Large intestine (tissue), 3 donors: ENCODE data around the gene PCDH8. TPM values are rescaled to one million over a fixed set of nuclear protein-coding genes. Genes with fewer than 3 reads are reported as not detected.

Source experiments
- DNase-seq, 2 donors: peaks; one replicate each; pipeline versions ENCODE4 v3.0.0 to v3.0.0-alpha.2; 2013
- H3K27ac ChIP-seq: one replicate; pipeline ENCODE4 v1.5.1; 2013; ENCODE audit warnings: low read length
- H3K27me3 ChIP-seq: 2 replicates; pipeline ENCODE4 v1.6.1; 2013; ENCODE audit warnings: low read length; ENCODE audit not compliant: control insufficient read depth, insufficient read depth
- H3K36me3 ChIP-seq: 2 replicates; pipeline ENCODE4 v1.6.1; 2013; ENCODE audit warnings: low read length; ENCODE audit not compliant: control insufficient read depth, insufficient read depth
- H3K4me1 ChIP-seq: one replicate; pipeline ENCODE4 v1.6.1; 2013; ENCODE audit warnings: low read length; ENCODE audit not compliant: control insufficient read depth, insufficient read depth
- H3K4me3 ChIP-seq: one replicate; pipeline ENCODE4 v1.5.1; 2013; ENCODE audit warnings: low read length
- H3K9me3 ChIP-seq: one replicate; pipeline ENCODE4 v1.6.1; 2013; ENCODE audit warnings: mild to moderate bottlenecking, low read depth, low read length, moderate library complexity; ENCODE audit not compliant: control insufficient read depth
- WGBS: methylation state at CpG from one replicate; pipeline ENCODE4 v1.1.5; 2013; ENCODE audit warnings: low lambda C conversion rate; ENCODE audit not compliant: insufficient coverage; 5-methylcytosine and 5-hydroxymethylcytosine counted together
- polyA plus RNA-seq: library from polyadenylated mRNA; unstranded; fragments of 120-200 nt; gene quantifications from one replicate; pipeline ENCODE4 v1.2.1, GENCODE V29; 2013

PCDH8 gene
- polyA plus RNA-seq, 1 donor = 2.3 TPM

DNA sequence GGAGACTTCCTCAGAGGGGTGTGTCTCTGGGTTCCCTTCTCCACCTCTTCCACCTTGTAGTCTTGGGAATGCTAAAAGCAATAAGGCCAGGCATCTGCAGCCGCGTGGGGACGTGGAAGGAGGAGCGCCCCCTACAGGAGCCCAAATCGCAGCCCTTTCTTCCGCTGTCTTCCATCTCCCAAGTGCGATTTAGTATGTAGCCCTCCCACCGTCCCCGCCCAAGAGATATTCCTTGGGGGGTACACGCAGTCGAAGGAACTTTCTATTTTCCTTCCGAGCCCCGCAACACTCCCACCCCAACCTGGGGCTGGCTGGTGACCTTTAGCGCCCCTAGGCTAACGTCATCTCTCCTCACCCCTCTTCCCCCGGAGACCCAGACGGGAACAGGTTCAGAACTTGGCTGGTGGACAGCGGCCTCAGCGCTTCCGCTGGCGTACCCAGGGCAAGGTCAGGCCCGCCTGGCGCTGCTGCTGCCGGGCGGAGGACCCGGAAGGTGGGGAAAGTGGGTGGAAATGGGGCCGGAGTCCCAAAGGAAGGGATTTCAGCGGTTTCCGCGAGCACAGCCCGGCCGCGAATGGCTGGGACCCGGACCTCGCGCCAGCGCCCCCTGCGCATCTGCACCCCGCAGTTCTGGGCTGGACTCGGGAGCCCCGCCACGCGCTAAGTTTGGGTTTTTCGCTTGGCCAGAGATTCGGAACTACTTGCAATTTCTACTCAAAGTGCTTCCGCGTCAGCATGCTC lies 2.1 kb upstream of the PCDH8 start:
- Histone ChIP-seq H3K9me3 (peaks cover 30% of the 10 kb centered on the region), H3K27ac (peak overlapping the region; percentile 24), H3K27me3 (peaks cover 72% of the 10 kb centered on the region), H3K4me1 (peaks cover 3% of the 10 kb centered on the region), H3K36me3 (no peaks in the 10 kb centered on the region), H3K4me3 (peak overlapping the region; percentile 57)
- WGBS = 0% methylated on average over 1 of the region's 47 CpGs
- peak; percentile 48 to 65 for DNase-seq

DNA sequence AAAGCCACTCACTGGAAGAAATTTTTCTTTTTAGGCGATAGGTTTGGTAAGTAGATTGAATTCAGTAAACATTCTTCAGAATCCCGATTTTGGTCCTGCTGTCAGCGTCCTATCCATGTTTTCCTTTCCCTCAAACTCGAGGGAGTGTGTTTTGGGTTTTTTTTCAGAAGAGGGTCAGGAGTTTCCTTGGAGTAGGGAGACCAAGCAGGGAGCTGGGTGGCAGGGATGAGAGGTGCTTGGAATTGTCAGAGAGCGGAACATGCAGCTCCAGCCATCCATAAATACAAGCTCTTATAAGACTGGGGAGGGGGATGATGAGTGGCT lies 1.6 kb upstream of the PCDH8 start:
- Histone ChIP-seq H3K4me1 (peaks cover 3% of the 10 kb centered on the region), H3K36me3 (no peaks in the 10 kb centered on the region), H3K4me3 (no peak overlapping the region), H3K9me3 (peaks cover 30% of the 10 kb centered on the region), H3K27me3 (peaks cover 77% of the 10 kb centered on the region), H3K27ac (no peak overlapping the region)
- no CpG with 5 or more reads among the region's 5 CpGs for WGBS
- DNase-seq = no peak

DNA sequence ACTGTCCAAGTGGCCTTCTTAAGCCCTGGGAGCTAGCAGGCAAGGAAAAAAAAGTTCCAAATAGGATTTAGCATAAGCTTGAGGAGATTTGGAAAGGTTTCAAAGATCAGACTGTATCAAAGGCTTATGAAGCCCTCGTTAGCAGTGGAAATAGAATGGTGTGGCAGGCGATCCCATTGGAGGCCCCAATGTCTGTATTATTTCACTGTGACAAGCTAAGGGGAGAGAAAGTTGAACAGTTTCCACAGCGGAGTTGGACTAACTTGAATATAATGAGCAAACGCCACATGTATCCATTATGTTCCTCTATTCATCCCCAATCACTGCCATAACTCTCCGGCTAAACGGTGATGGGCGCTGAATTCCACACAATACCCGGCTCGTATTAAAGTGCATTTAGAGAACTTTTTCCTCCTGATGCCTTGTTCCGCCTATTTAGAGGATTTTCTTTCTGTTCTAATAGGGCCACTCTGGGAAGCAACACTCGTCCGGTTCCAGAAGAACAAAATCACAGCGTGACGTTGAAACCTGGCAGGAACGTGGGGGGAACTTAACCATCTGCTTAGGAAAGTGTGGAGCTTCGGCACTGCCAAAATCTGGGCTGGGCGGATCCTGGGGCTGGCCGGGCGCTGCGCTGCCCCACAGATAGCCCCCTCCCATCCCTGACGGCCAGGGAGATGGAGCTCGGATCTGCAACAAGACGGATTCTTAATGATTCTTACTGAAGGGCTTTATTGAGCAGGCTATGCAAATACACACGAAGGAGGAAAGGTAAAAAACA lies 1.0 kb upstream of the PCDH8 start:
- Histone ChIP-seq H3K36me3 (no peaks in the 10 kb centered on the region), H3K27me3 (peaks cover 83% of the 10 kb centered on the region), H3K27ac (no peak overlapping the region), H3K4me1 (peaks cover 3% of the 10 kb centered on the region), H3K9me3 (peaks cover 30% of the 10 kb centered on the region), H3K4me3 (no peak overlapping the region)
- WGBS = 0% methylated on average over 1 of the region's 24 CpGs
- DNase-seq = no peak

DNA sequence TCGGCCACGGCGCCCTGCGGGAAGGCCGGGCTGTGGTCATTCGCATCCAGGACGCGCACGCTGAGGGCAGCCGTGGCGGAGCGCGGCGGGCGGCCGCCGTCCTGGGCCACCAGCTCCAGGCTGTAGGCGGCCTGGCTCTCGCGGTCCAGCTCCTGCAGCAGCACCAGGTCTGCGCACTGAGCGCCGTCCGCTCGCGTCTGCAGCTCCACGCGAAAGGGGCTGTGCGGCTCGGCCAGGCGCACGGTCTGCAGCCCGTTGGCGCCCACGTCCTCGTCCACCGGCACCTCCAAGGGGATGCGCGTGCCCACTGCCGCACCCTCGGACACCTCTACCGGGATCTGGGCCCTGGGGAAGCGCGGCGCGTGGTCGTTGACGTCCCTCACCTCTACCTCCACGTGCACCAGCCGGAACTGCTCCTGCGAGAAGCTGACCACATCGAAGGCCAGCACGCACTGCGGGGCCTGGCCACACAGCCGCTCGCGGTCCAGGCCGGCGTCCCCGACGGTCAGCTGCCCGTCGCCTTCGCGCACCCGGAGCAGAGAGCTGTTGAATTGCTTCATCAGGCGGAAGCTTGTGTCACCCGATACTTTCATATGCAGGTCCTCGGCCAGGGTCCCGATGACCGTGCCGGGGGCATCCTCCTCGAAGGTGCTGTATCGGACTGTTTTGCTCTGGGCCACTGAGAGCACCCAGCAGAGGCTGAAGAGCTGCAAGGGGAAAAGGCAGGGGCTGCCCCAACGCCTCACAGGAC lies 583 bp downstream of the PCDH8 start:
- Histone ChIP-seq H3K9me3 (peaks cover 30% of the 10 kb centered on the region), H3K4me1 (peaks cover 3% of the 10 kb centered on the region), H3K27me3 (peaks cover 86% of the 10 kb centered on the region), H3K4me3 (peak overlapping the region; percentile 10), H3K27ac (no peak overlapping the region), H3K36me3 (no peaks in the 10 kb centered on the region)
- DNase-seq = peak in 1 of 2 donors; percentile 7
- WGBS = no CpG with 5 or more reads among the region's 75 CpGs

DNA sequence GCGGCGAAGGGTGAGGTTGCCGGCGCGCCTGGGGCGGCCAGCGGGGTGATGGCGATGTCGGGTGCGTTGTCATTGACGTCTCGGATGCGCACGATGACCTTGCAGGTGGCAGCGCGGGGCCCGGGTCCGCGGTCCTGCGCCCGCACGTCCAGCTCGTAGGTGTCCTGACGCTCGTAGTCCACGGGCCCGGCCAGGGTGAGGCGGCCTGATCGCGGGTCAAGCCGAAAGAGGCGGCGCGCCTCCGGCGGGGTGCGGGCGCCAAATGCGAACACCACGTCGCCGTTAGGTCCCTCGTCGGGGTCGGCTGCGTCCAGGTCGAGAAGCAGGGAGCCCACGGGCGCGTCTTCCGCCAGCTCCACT lies 1.1 kb downstream of the PCDH8 start:
- H3K4me3 ChIP-seq = no peak overlapping the region
- H3K27me3 ChIP-seq = peaks cover 83% of the 10 kb centered on the region
- no peaks in the 10 kb centered on the region for H3K36me3 ChIP-seq
- H3K9me3 ChIP-seq = peaks cover 30% of the 10 kb centered on the region
- H3K4me1 ChIP-seq = peaks cover 3% of the 10 kb centered on the region
- no peak overlapping the region for H3K27ac ChIP-seq
- DNase-seq = peak in 1 of 2 donors; percentile 10
- no CpG with 5 or more reads among the region's 51 CpGs for WGBS

DNA sequence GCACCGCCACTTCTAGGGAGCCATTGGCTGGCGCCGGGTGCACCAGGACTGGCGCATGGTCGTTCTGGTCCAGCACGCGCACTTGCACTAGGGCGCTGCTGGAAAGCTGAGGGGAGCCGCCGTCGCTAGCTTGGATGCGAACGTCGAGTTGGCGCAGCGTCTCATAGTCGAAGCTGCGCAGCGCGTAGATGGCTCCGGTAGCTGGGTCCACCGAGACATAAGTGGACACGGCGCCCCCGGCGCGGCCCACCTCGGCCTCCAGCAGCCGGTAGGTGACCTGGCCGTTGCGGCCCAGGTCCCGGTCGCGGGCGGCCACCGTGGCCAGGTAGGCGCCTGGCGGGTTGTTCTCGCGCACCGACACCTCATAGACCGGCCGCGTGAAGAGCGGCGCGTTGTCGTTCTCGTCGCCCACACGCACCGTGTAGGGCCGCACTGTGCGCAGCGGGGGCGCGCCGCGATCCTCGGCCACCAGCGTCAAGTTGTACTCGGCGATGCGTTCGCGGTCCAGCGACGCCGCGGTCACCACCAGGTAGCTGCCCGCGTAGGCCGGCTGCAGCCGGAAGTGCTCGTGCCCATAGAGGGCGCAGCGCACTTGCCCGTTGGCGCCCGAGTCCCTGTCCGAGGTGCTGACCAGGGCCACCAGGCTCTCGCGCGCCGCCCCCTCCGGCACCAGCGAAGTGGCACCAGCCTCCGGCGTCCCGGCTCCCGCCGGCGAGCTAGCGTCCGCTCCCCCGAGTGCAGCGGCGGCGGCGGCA lies 1.7 kb downstream of the PCDH8 start:
- WGBS = 0% methylated on average over 1 of the region's 100 CpGs
- H3K36me3 ChIP-seq = no peaks in the 10 kb centered on the region
- H3K27ac ChIP-seq = no peak overlapping the region
- H3K4me3 ChIP-seq = peak overlapping the region; percentile 6
- H3K9me3 ChIP-seq = peaks cover 30% of the 10 kb centered on the region
- H3K4me1 ChIP-seq = peaks cover 3% of the 10 kb centered on the region
- DNase-seq = peak; percentile 39 to 54
- H3K27me3 ChIP-seq = peaks cover 79% of the 10 kb centered on the region

DNA sequence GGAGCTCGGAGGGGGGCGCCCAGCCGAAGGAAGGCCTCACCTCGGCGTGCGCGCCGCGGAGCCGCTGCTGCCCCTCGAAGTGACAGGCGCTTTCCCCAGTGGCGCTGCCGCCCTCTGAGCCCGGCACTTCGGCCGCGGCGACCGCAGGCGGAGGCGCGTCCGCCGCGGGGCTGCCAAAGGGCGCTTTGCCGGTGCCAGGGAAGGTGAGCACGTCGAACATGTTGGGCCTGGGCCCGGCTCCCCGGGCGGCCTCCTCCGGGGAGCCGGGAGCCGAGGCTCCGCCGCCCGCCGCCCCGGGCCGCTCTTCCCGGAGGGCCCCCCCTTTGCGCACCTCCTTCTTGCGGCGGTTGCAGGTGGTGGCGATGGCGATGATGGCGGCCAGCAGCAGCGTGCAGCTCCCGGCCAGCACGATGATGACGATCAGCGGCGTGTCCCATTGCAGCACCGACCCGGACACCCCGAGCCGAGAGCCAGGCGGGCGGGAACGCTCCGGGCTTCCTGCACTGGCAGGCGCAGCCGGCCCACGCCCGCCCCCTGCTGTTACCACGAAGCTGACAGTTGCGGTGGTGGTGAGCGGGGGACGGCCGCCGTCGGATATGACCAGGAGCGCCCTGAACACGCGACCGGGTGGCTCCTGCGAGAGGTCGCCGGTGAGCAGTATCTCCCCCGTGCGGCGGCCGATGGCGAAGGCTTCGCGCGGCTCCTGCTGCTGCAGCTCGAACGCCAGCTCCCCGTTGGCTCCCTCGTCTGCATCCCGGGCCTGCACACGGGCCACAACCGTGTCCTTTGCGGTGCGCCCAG lies 2.5 kb downstream of the PCDH8 start:
- H3K27ac ChIP-seq = no peak overlapping the region
- peaks cover 28% of the 10 kb centered on the region for H3K9me3 ChIP-seq
- peak overlapping the region; percentile 6 for H3K4me3 ChIP-seq
- peaks cover 75% of the 10 kb centered on the region for H3K27me3 ChIP-seq
- no peaks in the 10 kb centered on the region for H3K36me3 ChIP-seq
- peaks cover 3% of the 10 kb centered on the region for H3K4me1 ChIP-seq
- DNase-seq = peak in 1 of 2 donors; percentile 37
- WGBS = no CpG with 5 or more reads among the region's 98 CpGs

DNA sequence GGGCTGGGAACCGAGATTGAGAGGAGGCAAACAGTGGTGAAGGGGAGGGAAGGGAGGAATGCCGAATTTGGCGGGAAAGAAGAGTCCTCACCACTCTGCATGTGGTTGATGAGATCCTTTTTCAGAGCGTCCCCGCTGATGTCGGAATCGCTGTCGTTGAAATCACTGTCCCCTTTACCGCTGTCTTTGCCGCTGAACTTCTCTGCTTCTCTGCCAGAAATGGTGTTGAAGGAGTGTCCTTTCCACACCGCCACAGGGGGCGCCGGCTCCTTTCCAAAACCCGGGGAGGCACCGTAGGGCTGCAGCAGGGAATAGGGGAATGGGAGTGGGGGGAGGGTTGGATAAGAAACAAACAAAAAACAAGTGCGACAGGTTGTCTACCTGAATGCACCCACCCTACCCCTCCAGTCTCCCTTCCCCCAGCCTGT lies 3.1 kb downstream of the PCDH8 start:
- H3K4me1 ChIP-seq = peaks cover 3% of the 10 kb centered on the region
- H3K27me3 ChIP-seq = peaks cover 69% of the 10 kb centered on the region
- peak in 1 of 2 donors; percentile 14 for DNase-seq
- no peaks in the 10 kb centered on the region for H3K36me3 ChIP-seq
- no peak overlapping the region for H3K27ac ChIP-seq
- H3K4me3 ChIP-seq = no peak overlapping the region
- H3K9me3 ChIP-seq = peaks cover 24% of the 10 kb centered on the region
- 20% methylated on average over 1 of the region's 16 CpGs for WGBS

DNA sequence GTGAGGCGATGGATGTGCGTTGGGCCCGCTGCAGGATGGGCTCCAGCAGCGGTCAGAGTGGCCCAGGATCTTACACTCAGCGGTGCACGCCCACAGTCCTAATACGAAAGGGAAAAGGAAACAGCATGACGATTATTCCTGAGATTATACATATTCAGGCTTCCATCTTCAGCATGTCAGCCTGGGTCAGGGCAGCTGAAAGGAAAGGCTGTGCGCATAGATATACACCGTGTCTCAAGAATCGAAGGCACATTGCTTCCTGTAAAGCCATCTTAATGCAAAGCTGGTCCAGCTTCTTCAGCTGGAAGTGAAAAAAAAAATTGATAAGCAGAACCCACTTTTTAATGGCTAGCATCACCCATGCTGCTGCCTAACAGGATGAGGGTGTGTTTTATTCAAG lies 3.6 kb downstream of the PCDH8 start:
- no peak overlapping the region for H3K4me3 ChIP-seq
- no peaks in the 10 kb centered on the region for H3K36me3 ChIP-seq
- peaks cover 68% of the 10 kb centered on the region for H3K27me3 ChIP-seq
- H3K27ac ChIP-seq = no peak overlapping the region
- no peak for DNase-seq
- H3K9me3 ChIP-seq = peaks cover 23% of the 10 kb centered on the region
- peaks cover 3% of the 10 kb centered on the region for H3K4me1 ChIP-seq
- WGBS = 100% methylated on average over 2 of the region's 11 CpGs
